ENCODE data around the gene TMED1. TPM values are rescaled to one million over a fixed set of nuclear protein-coding genes. Genes with fewer than 3 reads are reported as not detected.

The TMED1 gene
- total and polyA plus RNA-seq, 2 of the 13 experiments (the other 11 are each of a cell fraction or from before 2014, with no cell fraction given) = 48.3 to 51.8 TPM

DNA sequence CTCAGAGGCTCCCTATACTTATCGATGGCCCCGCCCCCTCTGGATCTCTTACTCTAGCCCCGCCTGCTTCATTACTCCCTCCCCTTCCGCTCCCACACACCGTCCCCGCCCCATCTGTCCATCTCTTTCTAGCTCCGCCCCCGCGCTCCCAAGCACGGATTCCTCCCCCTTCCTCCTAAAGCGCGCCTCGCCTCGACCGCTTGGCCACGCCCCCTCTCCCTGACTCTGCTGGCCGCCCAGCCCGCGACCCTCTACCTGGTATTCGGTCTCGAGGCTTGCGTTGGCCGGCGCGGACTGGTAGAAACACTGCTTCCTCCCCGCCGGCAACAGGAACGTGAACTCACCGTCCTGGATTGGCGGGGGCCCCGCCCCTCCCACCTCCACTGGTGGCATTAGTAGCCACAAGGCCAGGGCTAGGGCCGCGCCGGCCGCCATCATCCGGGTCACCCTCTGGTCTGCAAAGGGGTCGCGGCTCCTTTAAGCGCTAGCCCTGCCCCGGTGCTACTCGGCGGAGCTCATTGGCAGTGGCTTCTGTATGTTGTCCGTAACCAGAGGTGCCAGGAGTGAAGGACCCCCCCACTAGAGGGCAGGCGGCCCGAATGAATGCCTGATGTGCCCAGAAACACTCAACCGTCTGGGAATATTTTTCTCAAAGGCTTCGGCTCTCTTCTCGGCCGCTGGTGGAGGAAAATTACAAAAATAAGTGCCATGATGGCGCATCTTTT is at the start of gene TMED1 (continued):
- TF ChIP-seq, protein P1, sequence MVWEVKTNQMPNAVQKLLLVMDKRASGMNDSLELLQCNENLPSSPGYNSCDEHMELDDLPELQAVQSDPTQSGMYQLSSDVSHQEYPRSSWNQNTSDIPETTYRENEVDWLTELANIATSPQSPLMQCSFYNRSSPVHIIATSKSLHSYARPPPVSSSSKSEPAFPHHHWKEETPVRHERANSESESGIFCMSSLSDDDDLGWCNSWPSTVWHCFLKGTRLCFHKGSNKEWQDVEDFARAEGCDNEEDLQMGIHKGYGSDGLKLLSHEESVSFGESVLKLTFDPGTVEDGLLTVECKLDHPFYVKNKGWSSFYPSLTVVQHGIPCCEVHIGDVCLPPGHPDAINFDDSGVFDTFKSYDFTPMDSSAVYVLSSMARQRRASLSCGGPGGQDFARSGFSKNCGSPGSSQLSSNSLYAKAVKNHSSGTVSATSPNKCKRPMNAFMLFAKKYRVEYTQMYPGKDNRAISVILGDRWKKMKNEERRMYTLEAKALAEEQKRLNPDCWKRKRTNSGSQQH (CRISPR knock-in tag; IDR thresholded peaks at IDR 0.05; ENCODE audit: low read depth) = no peak
- no peak for TF ChIP-seq ZFP90 (CRISPR knock-in tag; IDR thresholded peaks at IDR 0.05; ENCODE audit: borderline replicate concordance)
- no peak for TF ChIP-seq NFE2L1 (CRISPR knock-in tag; IDR thresholded peaks at IDR 0.05; ENCODE audit: borderline replicate concordance)
- TF ChIP-seq PHF8 (CRISPR knock-in tag; IDR thresholded peaks at IDR 0.05) = peak; percentile 91
- TF ChIP-seq, protein P2, sequence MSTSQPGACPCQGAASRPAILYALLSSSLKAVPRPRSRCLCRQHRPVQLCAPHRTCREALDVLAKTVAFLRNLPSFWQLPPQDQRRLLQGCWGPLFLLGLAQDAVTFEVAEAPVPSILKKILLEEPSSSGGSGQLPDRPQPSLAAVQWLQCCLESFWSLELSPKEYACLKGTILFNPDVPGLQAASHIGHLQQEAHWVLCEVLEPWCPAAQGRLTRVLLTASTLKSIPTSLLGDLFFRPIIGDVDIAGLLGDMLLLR (CRISPR knock-in tag; IDR thresholded peaks at IDR 0.05) = no peak
- TF ChIP-seq TMF1 (CRISPR knock-in tag; IDR thresholded peaks at IDR 0.05; ENCODE audit: low read depth) = no peak
- peak; percentile 47; the same call in 1 of the 2 replicates for TF ChIP-seq SALL2 (CRISPR knock-in tag; IDR thresholded peaks at IDR 0.05)
- TF ChIP-seq PCBP1 (IDR thresholded peaks at IDR 0.05; ENCODE audit: borderline replicate concordance, low read depth, low read length) = peak; percentile 87; the same call in 1 of the 2 replicates
- TF ChIP-seq POLR2A (IDR thresholded peaks at IDR 0.05; ENCODE audit: insufficient read depth in 1 of 2, low read depth in 2 of 2, low read length in 2 of 2) = peak; percentile 60 to 63; a peak in 3 of 4 replicates
- TF ChIP-seq SP140L (CRISPR knock-in tag; IDR thresholded peaks at IDR 0.05; ENCODE audit: borderline replicate concordance) = 0 out of 2 replicates have a peak, but pooled peaks have one; percentile 36
- peak; percentile 87 for TF ChIP-seq ZFY (CRISPR knock-in tag; IDR thresholded peaks at IDR 0.05)
- no peak for TF ChIP-seq NONO (IDR thresholded peaks at IDR 0.05)
- peak; percentile 72 for TF ChIP-seq NONO (CRISPR knock-in tag; conservative IDR thresholded peaks at IDR 0.05)
- TF ChIP-seq KLF12 (CRISPR knock-in tag; IDR thresholded peaks at IDR 0.05; ENCODE audit: borderline replicate concordance) = no peak
- TF ChIP-seq, protein P3, sequence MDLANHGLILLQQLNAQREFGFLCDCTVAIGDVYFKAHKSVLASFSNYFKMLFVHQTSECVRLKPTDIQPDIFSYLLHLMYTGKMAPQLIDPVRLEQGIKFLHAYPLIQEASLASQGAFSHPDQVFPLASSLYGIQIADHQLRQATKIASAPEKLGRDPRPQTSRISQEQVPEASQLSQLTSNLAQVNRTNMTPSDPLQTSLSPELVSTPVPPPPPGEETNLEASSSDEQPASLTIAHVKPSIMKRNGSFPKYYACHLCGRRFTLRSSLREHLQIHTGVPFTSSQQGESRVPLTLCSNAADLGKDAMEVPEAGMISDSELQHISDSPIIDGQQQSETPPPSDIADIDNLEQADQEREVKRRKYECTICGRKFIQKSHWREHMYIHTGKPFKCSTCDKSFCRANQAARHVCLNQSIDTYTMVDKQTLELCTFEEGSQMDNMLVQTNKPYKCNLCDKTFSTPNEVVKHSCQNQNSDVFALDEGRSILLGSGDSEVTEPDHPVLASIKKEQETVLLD (CRISPR knock-in tag; IDR thresholded peaks at IDR 0.05; ENCODE audit: low read depth) = no peak; the same call in 1 of the 2 replicates
- TF ChIP-seq MXD4 (CRISPR knock-in tag; IDR thresholded peaks at IDR 0.05) = 0 out of 2 replicates have a peak, but pooled peaks have one; percentile 14
- TF ChIP-seq PTBP1 (IDR thresholded peaks at IDR 0.05; ENCODE audit: low read depth, low read length, poor library complexity, severe bottlenecking) = no peak
- no peak for TF ChIP-seq EEA1 (CRISPR knock-in tag; IDR thresholded peaks at IDR 0.05; ENCODE audit: borderline replicate concordance)
- TF ChIP-seq SP4 (CRISPR knock-in tag; IDR thresholded peaks at IDR 0.05) = peak; percentile 79
- peak; percentile 53; the same call in 1 of the 2 replicates for TF ChIP-seq ZSCAN31 (CRISPR knock-in tag; IDR thresholded peaks at IDR 0.05; ENCODE audit: low read depth)
- TF ChIP-seq JUN (CRISPR knock-in tag; IDR thresholded peaks at IDR 0.05) = no peak; the same call in 1 of the 2 replicates
- no peak for TF ChIP-seq ZNF749 (CRISPR knock-in tag; IDR thresholded peaks at IDR 0.05; ENCODE audit: borderline replicate concordance)
- TF ChIP-seq, protein P4, sequence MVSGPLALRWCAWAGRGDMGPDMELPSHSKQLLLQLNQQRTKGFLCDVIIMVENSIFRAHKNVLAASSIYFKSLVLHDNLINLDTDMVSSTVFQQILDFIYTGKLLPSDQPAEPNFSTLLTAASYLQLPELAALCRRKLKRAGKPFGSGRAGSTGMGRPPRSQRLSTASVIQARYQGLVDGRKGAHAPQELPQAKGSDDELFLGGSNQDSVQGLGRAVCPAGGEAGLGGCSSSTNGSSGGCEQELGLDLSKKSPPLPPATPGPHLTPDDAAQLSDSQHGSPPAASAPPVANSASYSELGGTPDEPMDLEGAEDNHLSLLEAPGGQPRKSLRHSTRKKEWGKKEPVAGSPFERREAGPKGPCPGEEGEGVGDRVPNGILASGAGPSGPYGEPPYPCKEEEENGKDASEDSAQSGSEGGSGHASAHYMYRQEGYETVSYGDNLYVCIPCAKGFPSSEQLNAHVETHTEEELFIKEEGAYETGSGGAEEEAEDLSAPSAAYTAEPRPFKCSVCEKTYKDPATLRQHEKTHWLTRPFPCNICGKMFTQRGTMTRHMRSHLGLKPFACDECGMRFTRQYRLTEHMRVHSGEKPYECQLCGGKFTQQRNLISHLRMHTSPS (CRISPR knock-in tag; IDR thresholded peaks at IDR 0.05; ENCODE audit: low read depth) = peak; percentile 67; the same call in 1 of the 2 replicates
- no peak for TF ChIP-seq ZBTB21 (CRISPR knock-in tag; IDR thresholded peaks at IDR 0.05)
- no peak for TF ChIP-seq ZNF337 (CRISPR knock-in tag; IDR thresholded peaks at IDR 0.05; ENCODE audit: borderline replicate concordance, low read depth)
- TF ChIP-seq ZNF644 (CRISPR knock-in tag; IDR thresholded peaks at IDR 0.05; ENCODE audit: low read depth) = no peak
